SH-SY5Y (cell line): ENCODE measurements around the gene PREP.

Experiments used
- GATA2 ChIP-seq: IDR thresholded peaks from 2 replicates; pipeline ENCODE4 v1.6.1; 2011; ENCODE audit warnings: mild to moderate bottlenecking, low read depth, low read length
- GATA3 ChIP-seq: IDR thresholded peaks from 2 replicates; pipeline ENCODE4 v1.6.1; 2011; ENCODE audit warnings: low read depth, mild to moderate bottlenecking, low read length, moderate library complexity

DNA sequence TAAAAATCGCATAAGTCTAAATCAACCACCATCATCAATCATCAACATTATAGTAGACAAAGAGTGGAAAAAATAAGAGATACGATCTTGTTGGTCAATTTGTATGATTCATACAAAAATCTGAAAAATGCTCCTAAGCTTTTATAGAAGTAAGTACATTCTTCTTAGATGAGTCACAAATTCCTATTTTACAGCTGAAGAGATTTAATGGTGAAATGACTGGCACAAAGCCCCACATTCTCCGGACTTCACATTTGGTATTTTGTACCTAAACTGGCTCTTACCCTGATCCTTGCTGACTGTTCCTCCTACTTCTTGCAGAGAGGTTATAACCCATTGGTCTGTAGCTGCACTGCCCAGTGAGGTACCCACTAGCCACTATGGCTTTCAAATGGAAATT, 29.9 kb upstream of the PREP start:
- TF ChIP-seq GATA3 (no peak), GATA2 (no peak)
